ENCODE data around the gene HDGF.

The HDGF gene

DNA sequence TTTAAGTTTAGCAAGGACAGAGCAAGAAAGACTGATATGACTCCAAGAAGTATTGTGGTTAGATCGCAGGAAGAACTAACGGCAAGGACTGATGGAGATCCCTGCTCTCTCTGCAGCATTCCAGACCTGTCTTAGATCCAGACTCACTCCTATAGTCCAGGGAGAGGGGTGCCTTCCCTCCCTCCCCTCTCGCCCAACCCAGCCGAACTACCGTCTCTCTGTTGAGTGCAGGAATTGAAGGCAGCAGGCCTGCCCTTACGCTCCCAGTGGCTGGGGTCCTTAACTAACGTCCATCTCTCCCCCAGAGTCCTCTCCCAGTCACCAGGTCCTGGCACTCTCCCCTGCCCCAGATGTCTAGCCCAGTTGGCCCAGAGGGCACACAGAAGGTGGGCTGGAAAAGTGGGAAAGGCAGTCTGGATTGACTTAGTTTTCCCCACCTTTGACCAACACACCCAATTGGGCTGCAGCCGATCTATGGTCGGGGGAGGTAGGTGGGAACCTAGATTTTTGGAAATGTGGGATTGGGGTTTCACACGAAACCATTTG lies 47.2 kb downstream of the HDGF start:
- H3K4me3 Mint-ChIP-seq = peak overlapping the region; percentile 92
- no peak for DNase-seq (ENCODE audit: low spot score in 2 of 2)
- peaks cover 19% of the 10 kb centered on the region for H3K36me3 Mint-ChIP-seq (ENCODE audit: insufficient read depth)
- no peak overlapping the region for H3K27ac Mint-ChIP-seq (ENCODE audit: low read depth)
- no peaks in the 10 kb centered on the region for H3K9me3 Mint-ChIP-seq
- peaks cover 28% of the 10 kb centered on the region for H3K4me1 Mint-ChIP-seq
- ATAC-seq (replicated peaks; ENCODE audit: extremely low read depth, poor library complexity, severe bottlenecking) = no peak
- peaks cover 41% of the 10 kb centered on the region for H3K27me3 Mint-ChIP-seq

DNA sequence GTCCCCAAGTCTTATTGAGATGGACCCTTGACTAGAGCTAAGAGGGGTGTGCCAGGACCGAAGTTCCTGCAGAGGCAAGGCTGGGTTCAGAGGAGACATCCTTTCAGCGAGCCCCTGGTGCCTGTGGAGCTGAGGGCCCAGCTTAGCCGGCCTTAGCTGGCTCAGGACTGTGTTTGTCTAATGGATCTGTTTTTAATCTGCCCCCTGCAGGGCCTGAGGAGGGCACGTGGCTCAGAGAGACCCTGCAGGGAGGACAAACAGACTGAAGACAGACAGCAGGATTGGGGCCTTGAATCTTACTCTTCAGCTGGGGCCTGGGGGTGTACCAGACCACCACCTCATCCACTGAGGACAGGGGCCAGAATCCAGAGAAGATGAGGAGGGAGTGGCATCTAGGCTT lies 47.7 kb downstream of the HDGF start:
- no peak overlapping the region for H3K27ac Mint-ChIP-seq (ENCODE audit: low read depth)
- no peaks in the 10 kb centered on the region for H3K9me3 Mint-ChIP-seq
- DNase-seq (ENCODE audit: low spot score in 2 of 2) (no peak), ATAC-seq (replicated peaks; ENCODE audit: extremely low read depth, poor library complexity, severe bottlenecking) (no peak)
- peaks cover 46% of the 10 kb centered on the region for H3K27me3 Mint-ChIP-seq
- peak overlapping the region; percentile 92 for H3K4me3 Mint-ChIP-seq
- peaks cover 17% of the 10 kb centered on the region for H3K36me3 Mint-ChIP-seq (ENCODE audit: insufficient read depth)
- peaks cover 28% of the 10 kb centered on the region for H3K4me1 Mint-ChIP-seq

DNA sequence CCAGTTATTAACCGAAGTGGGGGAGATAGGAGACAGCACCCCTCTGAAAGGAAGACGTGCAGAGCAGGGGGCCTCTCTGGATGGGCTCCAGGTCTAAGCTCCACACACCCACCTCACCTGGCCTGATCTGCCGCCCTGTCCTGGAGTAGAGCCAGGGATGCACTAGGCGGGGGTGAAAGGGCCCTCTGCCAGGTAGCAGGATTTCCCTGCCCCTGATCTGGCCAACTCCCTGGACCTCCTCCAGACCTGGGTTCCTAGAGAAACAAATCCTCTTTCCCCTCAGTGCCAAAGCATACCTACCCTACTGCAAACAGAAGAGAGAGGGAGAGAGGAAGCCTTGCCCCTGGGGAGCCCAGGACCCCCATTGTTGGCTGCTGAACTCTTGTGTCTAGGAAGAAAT lies 48.1 kb downstream of the HDGF start:
- peaks cover 28% of the 10 kb centered on the region for H3K4me1 Mint-ChIP-seq
- H3K27me3 Mint-ChIP-seq = peaks cover 51% of the 10 kb centered on the region
- H3K9me3 Mint-ChIP-seq = no peaks in the 10 kb centered on the region
- peaks cover 17% of the 10 kb centered on the region for H3K36me3 Mint-ChIP-seq (ENCODE audit: insufficient read depth)
- ATAC-seq (replicated peaks; ENCODE audit: extremely low read depth, poor library complexity, severe bottlenecking) (no peak), DNase-seq (ENCODE audit: low spot score in 2 of 2) (no peak)
- no peak overlapping the region for H3K27ac Mint-ChIP-seq (ENCODE audit: low read depth)
- H3K4me3 Mint-ChIP-seq = no peak overlapping the region

DNA sequence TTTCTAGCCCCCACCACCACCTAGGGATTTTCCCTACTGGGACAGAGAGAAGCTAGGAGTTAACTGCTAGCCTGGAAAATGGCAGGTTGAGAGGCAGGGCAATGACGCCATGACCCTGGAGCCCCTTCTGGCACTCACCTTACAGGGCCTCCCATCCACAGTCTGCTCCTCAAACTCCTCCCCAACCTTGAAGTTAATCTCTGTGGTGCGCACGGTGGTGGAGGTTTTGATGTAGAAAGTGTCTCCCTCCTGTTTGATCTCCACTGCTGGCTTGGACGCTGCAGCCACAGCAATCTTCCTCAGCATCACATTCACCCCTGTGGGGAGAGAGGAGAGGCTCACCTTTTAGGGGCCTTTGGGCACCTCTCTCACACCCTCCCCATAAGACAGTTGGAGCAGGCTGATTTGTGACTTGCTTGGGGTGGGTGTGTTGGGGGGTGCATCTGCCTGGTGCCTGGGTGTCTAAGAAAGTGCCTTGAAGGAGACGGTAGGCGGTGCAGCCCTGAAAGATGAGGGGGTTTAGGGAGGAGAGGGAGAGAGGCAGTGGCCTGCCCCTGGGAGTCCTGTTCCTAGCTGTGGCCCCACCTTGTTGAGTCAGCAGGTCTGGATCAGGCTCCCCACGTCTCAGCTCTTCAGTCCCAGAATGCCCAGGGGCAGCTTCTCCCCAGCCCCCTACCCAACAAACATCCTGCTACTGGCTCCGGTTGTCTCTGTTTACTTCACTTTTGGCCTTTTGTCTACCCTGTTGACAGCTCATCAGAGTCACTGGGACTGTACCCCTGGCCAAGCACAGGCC lies 50.5 kb downstream of the HDGF start:
- no peak for ATAC-seq (replicated peaks; ENCODE audit: extremely low read depth, poor library complexity, severe bottlenecking)
- peak overlapping the region; percentile 22 for H3K27ac Mint-ChIP-seq (ENCODE audit: low read depth)
- no peaks in the 10 kb centered on the region for H3K9me3 Mint-ChIP-seq
- H3K27me3 Mint-ChIP-seq = peaks cover 74% of the 10 kb centered on the region
- no peak overlapping the region for H3K4me3 Mint-ChIP-seq
- peaks cover 15% of the 10 kb centered on the region for H3K4me1 Mint-ChIP-seq
- peaks cover 8% of the 10 kb centered on the region for H3K36me3 Mint-ChIP-seq (ENCODE audit: insufficient read depth)
- no peak for DNase-seq (ENCODE audit: low spot score in 2 of 2)

DNA sequence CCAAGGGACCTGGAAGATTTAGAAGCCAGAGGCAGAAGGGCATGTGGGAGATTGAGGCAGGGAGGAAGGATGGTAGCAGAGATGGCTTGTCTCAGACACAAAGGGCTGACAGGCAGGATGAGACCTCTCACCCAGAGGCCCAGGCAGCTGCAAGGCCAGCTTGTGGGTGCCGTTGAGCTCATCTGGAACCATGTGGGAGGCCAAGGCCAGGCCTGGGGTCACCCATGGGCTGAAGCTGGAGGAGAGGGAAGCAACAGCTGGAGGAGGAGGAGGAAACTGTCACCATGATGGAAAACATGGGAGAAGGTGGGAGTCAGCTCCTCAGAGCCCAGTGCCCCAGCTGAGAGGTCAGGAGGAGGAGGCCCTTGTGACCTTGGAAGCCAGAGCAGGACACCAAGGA lies 52.5 kb downstream of the HDGF start:
- Mint-ChIP-seq H3K4me3 (no peak overlapping the region), H3K27me3 (peaks cover 76% of the 10 kb centered on the region), H3K27ac (ENCODE audit: low read depth) (no peak overlapping the region), H3K36me3 (ENCODE audit: insufficient read depth) (peaks cover 4% of the 10 kb centered on the region), H3K4me1 (no peaks in the 10 kb centered on the region), H3K9me3 (no peaks in the 10 kb centered on the region)
- DNase-seq (ENCODE audit: low spot score in 2 of 2) = no peak
- no peak for ATAC-seq (replicated peaks; ENCODE audit: extremely low read depth, poor library complexity, severe bottlenecking)

DNA sequence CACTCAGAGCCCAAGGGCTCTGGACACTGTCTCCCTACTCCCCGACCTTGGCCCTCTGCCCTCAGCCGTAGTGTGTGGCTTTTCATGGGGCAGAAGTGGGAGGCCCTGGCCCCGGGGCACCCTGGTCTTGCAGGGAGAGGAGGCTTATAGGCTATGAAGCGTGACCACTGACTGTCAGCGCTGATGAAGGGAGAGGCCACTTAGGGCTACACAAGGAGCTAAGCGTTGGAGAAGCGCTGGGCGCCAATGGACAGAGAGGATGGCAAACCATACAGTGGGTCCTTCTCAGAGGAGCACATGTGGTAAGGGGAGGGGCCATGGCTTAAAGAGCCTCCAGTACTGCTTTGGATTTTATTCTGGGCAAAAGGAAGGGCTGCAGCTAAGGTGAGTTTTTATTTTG lies 54.0 kb downstream of the HDGF start:
- no peak overlapping the region for H3K27ac Mint-ChIP-seq (ENCODE audit: low read depth)
- ATAC-seq (replicated peaks; ENCODE audit: extremely low read depth, poor library complexity, severe bottlenecking) (no peak), DNase-seq (ENCODE audit: low spot score in 2 of 2) (no peak)
- no peak overlapping the region for H3K4me3 Mint-ChIP-seq
- no peaks in the 10 kb centered on the region for H3K9me3 Mint-ChIP-seq
- H3K27me3 Mint-ChIP-seq = peaks cover 80% of the 10 kb centered on the region
- peaks cover 4% of the 10 kb centered on the region for H3K36me3 Mint-ChIP-seq (ENCODE audit: insufficient read depth)
- H3K4me1 Mint-ChIP-seq = peaks cover 11% of the 10 kb centered on the region

DNA sequence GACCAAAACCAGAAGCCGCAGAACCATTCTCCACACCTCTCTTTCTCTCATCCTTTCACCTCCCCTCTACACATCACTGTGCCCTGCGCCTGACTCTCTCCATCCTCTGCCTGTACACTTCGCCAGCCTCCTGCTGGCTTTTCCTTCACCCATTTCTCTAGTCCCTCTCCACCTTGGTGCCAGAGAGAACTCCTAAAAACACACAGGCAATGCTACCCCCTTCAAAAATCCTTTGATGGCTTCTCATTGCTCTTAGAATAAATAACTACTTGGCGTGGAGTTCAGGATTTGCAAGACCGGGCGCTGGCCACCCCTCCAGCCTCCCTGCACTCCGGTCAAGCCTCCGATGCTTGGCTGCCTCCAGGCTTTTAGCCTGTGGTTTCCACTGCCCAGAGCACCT lies 54.7 kb downstream of the HDGF start:
- no peak for DNase-seq (ENCODE audit: low spot score in 2 of 2)
- peaks cover 18% of the 10 kb centered on the region for H3K4me1 Mint-ChIP-seq
- H3K9me3 Mint-ChIP-seq = no peaks in the 10 kb centered on the region
- no peak overlapping the region for H3K27ac Mint-ChIP-seq (ENCODE audit: low read depth)
- H3K4me3 Mint-ChIP-seq = no peak overlapping the region
- ATAC-seq (replicated peaks; ENCODE audit: extremely low read depth, poor library complexity, severe bottlenecking) = no peak
- H3K27me3 Mint-ChIP-seq = peaks cover 87% of the 10 kb centered on the region
- peaks cover 3% of the 10 kb centered on the region for H3K36me3 Mint-ChIP-seq (ENCODE audit: insufficient read depth)

DNA sequence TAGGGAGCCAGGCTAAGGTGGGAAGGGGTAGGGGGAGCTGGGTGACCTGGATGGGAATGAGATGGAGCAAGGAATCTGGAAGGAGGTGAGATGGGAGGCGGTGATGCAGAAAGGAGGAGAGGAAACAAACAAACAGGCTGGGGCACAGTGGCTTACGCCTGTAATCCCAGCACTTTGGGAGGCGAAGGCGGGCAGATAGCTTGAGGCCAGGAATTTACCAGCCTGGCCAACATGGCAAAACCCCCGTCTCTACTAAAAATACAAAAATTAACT lies 56.8 kb downstream of the HDGF start:
- H3K9me3 Mint-ChIP-seq = no peaks in the 10 kb centered on the region
- H3K27ac Mint-ChIP-seq (ENCODE audit: low read depth) = no peak overlapping the region
- H3K27me3 Mint-ChIP-seq = peaks cover 87% of the 10 kb centered on the region
- H3K36me3 Mint-ChIP-seq (ENCODE audit: insufficient read depth) = no peaks in the 10 kb centered on the region
- ATAC-seq (replicated peaks; ENCODE audit: extremely low read depth, poor library complexity, severe bottlenecking) (no peak), DNase-seq (ENCODE audit: low spot score in 2 of 2) (no peak)
- H3K4me1 Mint-ChIP-seq = peaks cover 22% of the 10 kb centered on the region
- no peak overlapping the region for H3K4me3 Mint-ChIP-seq

DNA sequence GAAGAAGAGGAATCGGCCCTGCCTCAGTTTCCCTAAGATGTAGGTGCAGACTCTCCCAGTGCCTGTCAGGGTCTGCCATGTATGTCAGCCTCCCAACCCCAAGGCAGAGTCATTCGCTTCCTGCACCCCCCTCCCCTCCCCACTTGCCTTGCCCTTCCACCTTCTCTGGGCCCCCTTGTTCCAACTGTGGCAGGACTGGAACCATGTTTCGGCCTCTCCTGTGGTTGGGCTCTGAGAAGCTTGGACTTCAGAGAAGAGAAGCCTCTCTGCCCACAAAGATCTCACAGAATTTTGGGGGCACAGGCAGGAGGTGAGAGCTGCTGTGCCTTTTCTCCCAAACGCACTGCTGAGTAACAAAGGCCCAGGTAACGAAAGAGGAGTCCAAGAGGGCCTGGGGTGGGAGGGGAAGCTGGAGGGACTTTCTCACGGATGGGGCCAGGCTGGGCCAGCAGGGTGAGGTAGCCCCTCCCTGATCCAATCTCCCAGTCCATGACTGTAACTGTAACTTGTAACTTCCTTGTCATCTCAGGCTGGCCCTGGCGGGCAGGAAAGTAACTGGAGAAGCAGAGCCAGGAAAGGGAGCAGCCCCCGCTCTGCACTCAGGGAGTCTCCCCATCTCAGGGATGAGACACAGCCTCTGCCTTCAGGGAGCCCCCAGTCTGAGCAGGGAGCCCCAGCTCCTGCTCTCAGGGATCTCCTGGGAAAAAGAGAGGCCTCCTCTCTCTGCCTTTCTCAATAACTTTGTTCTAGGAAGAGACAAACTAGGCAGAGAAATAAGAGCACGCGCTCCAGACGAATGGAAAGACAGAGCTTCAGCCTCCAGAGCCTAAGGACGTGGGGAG lies 57.4 kb downstream of the HDGF start:
- DNase-seq (ENCODE audit: low spot score in 2 of 2) (no peak), ATAC-seq (replicated peaks; ENCODE audit: extremely low read depth, poor library complexity, severe bottlenecking) (no peak)
- H3K36me3 Mint-ChIP-seq (ENCODE audit: insufficient read depth) = no peaks in the 10 kb centered on the region
- peak overlapping the region; percentile 42 for H3K27ac Mint-ChIP-seq (ENCODE audit: low read depth)
- peaks cover 87% of the 10 kb centered on the region for H3K27me3 Mint-ChIP-seq
- H3K4me3 Mint-ChIP-seq = no peak overlapping the region
- no peaks in the 10 kb centered on the region for H3K9me3 Mint-ChIP-seq
- peaks cover 26% of the 10 kb centered on the region for H3K4me1 Mint-ChIP-seq

DNA sequence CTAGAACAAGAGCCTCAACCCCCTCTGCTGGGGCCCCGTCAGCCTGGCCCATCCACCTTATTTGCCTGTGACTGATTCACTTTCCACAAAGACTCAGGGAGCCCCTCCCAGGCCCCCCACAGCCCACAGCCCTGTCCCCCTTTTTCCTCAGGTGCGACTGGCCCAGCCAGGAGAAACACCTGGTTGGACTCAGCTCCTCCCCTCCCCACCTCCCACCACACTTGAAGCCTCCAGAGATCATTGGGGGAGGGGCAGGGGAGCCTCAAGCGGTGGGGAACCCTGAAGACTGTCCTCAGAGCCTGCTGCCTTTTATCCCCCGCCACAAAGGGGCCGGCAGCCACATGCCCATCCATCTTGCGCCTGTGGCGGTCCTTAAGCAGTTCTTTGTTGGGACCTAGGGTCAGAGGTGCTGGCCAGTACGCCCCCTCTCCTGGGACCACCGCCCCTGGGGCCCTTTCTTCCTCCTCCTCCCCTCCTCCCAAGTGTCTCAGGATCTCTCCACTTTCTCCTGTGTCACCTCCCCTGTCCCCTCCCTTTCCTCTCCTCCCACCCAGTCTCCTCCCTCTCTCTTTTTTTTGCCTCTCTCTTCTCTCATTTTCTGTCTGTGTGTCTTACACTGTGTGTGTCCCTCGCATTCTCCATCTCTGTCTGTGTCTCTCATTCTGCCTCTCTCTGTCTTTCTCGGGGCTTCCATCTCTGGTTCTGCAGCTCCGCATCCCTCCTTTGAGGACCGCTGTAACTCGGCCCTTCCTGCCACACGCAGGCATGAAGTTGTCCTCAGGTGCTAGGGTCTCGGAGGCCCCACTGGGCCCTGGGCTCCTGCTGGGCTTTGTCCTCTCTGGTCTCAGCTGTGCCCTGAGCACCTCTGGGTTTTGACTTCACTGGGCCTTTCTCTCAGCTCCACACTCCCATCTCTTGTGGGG lies 58.3 kb downstream of the HDGF start:
- peaks cover 26% of the 10 kb centered on the region for H3K4me1 Mint-ChIP-seq
- H3K9me3 Mint-ChIP-seq = no peaks in the 10 kb centered on the region
- H3K36me3 Mint-ChIP-seq (ENCODE audit: insufficient read depth) = no peaks in the 10 kb centered on the region
- ATAC-seq (replicated peaks; ENCODE audit: extremely low read depth, poor library complexity, severe bottlenecking) (no peak), DNase-seq (ENCODE audit: low spot score in 2 of 2) (no peak)
- H3K27ac Mint-ChIP-seq (ENCODE audit: low read depth) = peak overlapping the region; percentile 42
- no peak overlapping the region for H3K4me3 Mint-ChIP-seq
- peaks cover 86% of the 10 kb centered on the region for H3K27me3 Mint-ChIP-seq

DNA sequence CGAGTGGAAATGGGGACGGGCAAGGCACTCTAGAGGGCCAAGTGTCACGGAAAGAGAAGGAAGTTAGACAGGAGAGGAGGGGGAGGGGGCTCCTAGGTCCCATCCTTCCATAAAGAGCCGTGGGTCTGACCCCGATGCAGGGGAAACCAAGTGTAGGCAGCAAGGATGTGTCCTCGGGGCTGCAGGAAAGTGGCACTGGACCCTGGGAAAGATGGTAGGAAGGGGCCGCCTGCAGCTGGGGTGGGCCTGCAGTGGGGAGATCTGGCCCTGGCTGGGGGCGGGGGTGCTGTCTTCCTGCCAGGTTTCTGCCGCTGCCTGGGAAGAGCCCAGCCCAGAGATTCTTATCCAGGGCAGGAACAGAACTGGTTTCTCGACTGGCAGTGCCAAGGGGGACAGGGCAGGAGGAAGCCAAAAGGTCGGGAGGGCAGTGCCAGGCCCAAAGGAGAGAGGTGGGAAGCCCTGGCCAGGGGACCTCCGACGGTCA lies 59.0 kb downstream of the HDGF start:
- Mint-ChIP-seq H3K27ac (ENCODE audit: low read depth) (no peak overlapping the region), H3K27me3 (peaks cover 83% of the 10 kb centered on the region), H3K4me1 (peaks cover 26% of the 10 kb centered on the region), H3K4me3 (no peak overlapping the region), H3K36me3 (ENCODE audit: insufficient read depth) (no peaks in the 10 kb centered on the region), H3K9me3 (no peaks in the 10 kb centered on the region)
- no peak for ATAC-seq (replicated peaks; ENCODE audit: extremely low read depth, poor library complexity, severe bottlenecking)
- no peak for DNase-seq (ENCODE audit: low spot score in 2 of 2)

Measured in central memory CD8-positive, alpha-beta T cell (primary cell).